GM19328 (cell line): ENCODE measurements around the gene IGF1R.

Experiments
- ATAC-seq: cut with Tn5 transposase; IDR thresholded peaks from one replicate; pipeline ENCODE4 v1.9.1; 2021; ENCODE audit warnings: mild to moderate bottlenecking, moderate library complexity; ENCODE audit not compliant: unreplicated experiment

The IGF1R gene

DNA sequence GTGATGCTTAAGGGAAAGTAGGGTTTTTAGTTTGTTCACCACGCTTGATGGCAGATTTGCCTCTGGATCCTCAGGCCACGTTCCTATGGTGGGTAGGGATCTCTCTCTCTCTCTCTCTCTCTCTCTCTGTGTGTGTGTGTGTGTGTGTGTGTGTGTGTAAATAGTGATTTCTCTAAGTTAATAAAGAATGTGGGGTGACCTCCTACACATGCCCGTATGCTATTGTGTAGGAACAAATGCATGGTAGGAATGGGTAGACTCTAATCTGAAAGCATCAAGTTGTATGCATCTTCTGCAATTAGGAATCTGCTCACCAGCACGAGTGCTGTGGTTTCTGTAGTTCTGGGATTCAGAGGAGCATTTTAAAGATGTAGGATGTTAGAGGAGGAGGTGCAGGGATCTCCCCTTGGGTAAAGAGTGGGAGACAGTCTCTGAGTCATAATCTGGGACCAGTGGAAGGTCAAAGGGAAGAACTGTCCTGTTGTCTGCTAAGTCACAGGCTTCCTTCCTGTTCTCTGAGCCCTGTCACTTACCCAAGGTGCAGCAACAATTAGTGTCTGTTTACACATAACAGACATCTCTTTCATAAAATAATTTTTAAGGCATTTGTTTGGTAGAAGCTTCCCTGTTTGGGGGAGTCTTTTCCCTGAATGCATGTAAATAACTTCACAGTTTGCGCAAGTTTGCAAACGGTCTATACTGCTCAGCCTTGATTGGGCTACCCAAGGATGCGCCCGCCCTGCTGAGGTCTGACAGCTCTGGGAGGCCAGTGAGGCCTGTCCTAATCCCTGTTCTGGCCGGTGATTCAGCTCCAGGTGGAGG is 139.8 kb downstream of the IGF1R start:
- ATAC-seq = no peak

DNA sequence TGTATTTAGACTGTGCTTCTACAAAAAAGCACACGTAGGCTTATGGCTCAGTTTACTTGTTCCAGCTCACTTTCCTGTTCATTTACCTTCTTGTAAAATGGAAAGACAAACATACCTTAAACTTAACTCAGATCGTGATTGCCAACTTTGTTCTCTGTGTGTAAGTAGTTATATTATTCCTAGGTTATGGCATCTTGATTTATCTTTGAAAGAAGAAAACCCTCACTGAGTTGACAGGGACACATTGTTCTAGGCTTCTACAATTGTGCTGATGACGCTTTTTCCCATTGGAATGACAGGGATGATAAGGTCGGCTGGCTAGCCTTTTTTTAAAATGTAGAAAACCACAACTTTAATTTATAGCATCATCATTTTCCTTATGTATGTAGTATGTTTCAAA is 140.7 kb downstream of the IGF1R start:
- no peak for ATAC-seq

DNA sequence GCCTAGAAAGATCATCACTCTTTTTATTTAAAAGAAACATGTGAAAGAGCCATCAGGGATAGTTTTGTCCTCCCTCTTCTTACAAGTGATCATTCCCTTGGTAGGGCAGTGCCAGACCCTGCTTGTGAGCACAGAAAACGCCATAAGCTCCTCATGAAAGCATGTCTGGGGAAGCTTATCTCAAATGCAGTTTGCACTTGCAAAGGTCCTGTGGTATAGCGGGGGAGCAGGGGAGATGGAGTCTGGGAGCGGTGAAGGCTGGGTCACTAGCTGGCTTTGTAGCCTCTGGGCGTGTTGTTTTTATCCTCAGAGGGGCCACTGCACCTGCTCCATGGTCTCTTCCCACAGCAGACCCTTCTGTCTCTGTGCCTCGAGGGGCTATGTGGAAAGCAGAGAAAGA is 141.9 kb downstream of the IGF1R start:
- ATAC-seq = no peak

DNA sequence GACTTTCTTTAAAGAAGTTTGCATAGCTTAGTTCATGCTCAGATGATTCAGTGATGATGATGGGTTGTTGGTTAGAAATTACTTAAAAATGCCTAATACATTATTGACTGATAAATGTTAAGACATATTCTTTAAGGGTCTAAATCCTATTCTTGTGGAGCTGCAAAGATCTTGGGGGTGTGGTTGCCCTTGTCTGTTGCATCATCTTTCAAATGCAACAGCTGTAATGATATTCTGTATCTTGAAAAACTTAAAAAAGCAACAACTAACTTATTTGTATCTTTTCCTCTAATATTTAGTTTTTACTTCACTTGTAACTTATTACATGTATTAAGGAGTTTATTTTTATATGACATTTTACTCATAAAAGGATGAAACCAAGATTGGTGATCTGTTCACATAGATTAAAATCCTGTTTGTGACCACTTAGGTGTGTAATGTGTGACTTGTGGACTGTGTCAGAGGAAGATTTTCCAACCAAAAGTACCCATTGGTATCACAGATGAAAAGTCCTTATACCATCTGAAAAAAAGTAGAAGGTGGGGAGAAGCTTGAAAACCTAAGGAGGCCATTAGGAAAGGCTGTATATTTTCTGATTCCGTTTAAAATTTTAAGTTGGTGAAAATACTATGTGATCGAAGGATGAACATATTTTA is 142.8 kb downstream of the IGF1R start:
- no peak for ATAC-seq

DNA sequence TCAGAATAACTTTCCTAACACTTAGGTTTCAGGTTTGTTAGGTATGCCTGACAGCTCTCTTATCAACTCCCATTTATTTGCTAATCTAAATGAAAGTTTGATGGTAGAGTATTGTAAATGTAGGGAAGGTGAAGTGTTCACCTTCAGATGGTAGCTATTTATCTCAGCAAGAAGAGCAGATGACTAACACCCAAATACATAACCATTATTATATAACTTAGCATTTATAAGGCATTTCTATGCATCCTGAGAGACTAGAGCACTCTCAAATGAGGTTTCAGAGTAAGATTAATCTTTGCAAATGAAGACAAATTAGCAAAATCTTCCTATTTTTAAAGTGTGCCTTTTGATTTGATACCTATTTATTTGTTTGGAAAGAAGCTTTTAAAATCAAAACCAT is 143.8 kb downstream of the IGF1R start:
- no peak for ATAC-seq

DNA sequence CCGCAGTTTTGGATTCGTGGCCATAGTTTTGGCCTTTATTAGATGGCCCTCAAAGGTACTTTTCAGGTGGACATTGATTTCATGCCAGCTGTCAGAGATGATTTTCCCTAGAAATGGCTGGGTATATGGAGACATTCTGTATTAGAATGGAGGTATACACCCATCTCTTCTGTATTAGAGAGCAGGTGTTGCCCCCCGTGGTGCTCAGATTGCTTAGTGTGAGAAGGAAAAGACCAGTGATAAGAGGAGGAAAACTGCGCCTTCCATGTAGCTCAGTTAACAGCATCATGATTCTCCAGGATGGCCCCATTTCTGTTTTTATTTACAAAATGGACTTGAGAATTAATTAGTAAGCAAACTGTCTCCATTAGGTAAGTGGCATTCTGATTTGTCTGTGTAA is 145.9 kb downstream of the IGF1R start:
- no peak for ATAC-seq

DNA sequence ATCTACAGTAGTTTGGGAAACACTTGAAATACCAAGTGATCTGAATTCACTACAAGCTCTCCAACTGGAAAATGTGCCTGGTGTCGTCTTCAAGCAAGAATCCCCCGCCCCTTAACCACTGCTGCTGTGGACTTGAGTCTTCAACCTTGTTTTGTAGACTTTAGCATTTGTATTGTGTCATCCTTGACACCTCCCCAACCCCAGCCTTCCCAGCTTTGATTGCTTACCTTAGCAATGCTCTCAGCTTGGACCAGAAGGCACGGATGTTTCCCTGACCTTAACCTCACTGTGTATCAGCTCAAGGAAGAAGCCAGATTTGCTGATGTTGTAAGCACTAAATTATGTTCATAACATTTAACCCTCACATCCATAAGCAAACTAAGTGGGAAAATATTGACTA is 146.4 kb downstream of the IGF1R start:
- no peak for ATAC-seq

DNA sequence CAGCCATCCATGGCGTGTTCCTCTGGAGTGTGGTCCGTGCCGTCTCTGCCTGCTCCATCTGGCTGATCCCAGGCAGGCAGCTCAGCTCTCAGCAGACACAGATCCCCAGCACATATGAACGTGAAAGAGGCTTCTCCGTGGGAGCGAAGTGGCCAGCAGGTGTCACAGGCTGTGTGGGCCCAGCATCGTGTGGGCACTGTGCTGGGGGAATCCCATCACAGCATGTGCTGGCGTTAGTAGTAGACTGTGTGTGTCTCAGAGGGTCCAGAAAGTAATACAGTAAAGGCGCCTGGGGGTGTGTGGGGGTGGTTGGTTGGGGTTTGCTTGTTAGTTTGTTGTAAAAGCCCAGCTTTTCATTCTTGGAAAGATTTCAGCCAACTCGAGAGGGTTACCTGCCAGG is 147.6 kb downstream of the IGF1R start:
- ATAC-seq = no peak

DNA sequence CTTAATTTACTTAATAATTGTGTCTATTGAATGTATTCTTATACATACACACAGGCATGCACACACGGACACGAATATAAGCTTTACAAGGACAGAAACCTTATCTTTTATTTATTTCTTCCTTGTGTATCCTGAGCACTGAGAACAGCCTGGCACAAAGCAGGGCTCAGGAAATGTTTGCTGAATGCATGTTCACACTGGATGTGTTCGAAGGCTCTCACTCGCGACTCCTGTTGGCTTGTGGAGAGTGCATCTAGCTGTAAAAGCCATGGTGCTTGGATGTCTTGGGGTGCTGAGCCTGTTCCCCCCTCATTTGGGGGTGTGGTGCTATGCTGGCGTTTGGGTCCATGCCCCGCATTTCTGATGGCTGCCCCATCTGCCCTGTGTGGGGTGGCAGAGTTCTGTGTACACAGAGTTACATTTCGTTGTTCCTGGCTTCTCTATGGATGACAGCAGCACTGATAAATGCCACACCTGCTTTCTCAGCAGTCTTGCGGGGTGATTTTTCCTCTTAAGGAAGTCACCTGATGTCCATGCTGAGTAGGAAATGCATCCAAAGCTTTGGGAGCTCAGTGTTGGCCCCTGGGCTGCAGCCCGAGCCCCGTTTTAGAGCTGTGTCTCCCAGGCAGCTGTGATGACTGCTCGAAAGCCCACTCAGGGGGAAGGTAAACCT is 148.5 kb downstream of the IGF1R start:
- no peak for ATAC-seq

DNA sequence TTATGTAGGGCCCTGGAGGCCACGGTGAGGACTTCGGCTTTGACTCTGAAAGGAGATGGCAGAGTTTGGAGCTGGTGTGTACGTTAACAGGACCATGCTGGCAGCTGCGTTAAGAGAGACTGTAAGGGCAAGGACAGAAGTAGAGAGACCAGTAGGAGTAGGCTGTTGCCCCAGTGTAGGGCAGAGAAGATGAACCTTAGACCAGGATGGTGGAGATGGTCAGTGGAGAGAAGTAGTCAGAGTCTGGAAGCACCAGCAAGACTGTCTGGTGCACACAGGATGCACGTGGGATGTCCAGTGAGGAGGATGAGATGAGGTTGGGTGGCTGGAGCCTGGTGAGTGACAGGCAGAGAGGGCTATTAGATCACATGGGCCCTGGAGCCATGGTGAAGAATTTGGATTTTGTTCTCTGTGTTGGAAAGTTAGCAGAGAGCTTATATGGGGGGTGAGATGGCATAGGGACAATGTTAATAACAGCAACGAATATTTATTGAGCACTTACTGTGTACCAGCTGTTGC is 150.1 kb downstream of the IGF1R start:
- no peak for ATAC-seq

DNA sequence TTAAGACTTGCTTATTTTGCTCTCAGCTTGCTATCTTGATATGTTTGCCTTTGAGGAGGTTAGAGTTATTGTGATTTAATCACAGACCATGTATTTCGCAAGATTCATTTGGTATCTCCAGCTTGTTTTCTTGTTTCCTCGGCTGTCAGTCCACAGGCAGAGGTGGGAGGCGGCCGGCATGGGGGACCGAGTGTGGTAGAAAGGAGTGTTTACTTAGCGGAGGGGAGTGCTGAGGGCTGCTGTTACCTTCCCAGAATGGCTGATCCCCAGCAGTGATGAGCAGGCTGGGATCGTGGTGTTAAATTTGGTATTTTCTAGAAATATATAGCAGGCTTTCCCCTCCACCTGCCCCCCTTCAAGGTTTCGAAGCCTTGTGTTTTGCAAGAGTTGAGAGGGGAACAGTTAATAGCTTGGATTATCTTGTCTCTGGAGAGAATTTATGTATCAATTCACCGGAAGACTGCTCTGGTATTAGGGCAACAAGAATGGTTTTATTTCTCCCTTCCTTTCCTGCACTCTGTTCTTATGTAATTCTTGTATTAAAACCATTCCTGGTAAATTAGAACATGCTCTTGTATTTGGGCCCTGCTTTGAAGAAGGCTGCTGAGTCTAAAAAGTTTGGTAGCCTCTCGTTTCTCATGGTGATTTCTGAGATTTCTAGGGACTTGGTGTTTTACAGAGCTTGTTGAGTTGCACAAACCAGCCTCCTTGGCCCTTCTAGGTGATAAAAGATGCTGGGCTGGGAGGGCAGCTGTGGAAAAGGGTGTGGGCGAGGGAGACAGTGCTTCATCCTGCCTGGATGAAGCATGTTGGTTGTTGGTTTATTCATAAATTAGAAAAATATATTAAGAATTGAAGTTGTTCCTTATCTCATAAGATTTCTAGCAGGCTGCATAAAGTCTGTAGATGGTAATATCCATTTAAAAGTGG is 151.4 kb downstream of the IGF1R start:
- ATAC-seq = no peak

DNA sequence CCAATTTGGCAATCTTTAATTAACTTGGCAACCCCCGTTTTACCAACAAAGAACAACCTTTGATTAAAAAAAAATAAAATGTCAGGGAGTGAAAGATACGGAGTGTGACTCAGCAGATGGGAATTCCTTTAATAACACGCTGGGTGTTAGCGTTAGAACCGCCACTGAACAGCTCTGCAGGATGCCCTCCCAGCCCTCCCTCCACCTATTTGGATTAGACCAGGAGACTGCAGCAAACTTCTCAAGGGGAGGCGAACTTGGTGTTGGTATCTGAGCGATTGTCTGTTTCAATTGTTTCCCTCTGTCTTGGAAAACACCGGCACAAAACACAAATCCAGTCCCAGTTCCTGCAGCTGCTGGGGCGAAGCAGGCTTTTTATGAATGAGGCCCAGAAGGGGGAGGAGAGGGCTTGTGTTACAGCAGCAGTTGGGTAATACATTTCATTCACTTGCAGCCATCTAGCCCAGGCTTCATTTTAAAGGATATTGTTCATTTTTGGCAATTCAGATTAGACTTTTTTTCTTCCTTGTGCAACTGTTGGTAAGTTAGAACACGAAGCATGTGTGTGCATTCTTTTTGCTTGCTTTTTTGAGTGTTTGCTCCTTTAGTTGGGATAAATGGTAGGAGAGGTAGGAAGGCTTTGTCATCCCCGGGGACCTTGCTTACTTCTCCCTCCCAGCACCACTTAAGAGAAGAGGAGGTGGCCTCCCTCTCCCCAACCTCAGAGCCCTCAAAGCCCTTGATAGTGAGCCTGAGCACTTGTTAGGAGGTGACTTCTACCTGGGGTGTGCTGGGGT is 152.3 kb downstream of the IGF1R start:
- ATAC-seq = no peak

DNA sequence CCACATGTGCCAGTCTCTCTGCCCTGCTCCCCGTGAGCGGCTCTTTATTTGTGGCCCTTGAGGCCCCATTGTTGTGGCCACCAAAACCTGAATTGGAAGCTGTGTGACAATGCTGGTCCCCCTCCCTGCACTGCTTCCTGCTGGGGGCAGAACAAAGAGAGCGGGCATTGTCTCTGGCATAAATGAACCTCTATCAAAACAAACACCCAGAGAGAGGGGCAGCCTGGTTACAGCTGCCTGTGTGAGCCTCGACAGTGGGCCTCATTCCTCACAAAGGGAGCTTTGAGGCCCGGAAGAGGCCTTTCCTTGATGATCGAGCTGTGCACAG is 152.9 kb downstream of the IGF1R start:
- no peak for ATAC-seq

DNA sequence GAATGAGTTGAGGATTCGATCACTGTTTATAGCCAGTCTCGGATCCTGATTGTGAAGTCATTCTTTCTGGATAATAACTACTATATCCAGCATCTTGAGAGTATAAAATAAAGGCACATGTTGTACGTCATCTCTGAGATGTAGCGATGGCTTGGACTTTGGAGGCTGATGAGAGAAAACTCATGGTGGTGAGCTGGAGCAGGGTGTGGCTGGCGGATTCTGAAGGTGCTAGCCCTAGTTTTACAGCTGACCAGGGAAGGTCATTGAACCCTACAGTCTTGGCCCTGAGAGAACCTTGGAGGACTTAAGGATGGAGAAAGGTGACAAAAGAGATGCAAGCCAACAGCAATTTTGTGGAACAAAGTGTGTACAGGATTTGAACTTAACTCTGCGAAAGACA is 153.8 kb downstream of the IGF1R start:
- ATAC-seq = no peak

DNA sequence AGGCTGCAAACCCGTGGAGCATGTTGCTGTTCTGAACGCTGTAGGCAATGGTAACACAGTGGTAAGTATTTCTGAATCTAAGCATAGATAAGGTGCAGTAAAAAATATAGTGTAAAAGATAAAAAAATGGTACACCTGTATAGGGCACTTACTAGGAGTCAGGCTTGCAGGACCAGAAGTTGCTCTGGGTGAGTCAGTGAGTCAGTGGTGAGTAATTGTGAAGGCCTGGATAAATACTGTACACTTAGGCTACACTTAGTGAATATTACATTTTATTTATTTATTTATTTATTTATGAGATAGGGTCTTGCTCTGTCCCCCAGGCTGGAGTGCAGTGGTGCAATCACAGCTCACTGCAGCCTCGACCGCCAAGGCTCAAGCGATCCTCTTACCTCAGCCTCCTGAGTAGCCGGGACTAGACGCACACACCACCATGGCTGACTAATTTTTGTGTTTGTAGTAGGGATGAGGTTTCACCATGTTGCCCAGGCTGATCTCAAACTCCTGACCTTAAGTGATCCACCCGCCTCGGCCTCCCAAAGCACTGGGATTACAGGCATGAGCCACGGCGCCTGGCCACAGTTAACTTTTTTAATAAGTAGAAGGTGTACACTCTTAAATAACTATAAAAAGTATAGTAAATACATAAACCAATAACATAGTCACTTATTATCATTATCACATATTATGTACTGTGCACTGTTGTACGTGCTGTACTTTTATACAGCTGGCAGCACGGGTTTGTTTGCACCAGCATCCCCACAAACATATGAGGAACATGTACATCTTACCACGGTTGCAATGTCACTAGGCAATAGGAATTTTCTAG is 155.1 kb downstream of the IGF1R start:
- no peak for ATAC-seq

DNA sequence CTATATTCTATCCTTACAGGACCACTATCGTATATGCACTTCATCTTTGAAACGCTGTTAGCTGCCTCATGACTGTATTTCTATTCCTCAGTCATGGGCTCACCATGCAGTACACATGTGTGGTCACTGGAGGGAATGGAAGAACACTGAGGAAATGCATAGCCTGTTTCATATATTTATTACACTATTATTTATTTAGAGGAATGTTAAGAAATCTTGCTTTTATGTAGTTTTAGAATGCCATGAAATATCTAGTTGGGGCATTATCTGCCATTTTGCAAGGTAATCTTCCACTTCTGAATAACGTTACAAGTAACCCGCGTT is 155.7 kb downstream of the IGF1R start:
- no peak for ATAC-seq

DNA sequence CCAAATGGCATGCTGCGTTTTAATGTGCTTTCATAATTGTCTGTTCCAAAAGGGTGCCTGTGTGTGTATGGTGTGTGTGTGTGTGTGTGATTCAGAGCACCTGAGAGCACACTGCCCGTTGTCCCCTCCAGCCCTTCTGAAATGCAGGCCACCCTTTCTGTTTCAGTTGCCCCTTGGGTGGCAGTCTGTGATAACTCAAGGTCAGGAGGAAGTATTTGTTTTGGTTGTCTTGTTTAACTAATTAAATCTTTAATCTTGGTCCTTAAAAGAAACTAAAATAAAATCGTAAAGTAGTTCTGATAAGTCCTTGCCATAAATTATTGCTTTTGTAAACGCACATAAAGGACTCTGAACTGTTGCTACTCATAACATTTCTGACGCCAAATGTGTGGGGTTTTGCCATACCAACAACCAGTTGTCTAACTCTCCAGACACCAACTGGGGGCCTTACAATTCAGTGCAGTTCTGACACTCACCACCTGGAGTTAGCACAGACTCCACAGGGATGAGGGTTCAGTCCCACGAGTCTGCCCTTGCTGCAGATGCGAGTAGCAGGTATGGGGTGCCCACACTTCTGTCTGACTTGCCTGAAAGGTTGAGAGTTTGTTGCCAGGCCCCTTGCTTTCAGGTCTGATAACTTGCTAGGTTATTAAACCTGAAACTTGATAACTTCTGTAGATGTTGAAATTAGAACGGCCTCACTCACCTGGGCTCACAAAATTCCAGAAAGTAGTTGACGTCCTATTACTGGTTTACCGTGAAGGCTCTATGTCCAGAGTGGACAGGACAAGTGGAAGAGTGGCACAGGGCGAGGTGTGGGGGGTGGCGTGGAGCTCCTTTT is 157.3 kb downstream of the IGF1R start:
- no peak for ATAC-seq

DNA sequence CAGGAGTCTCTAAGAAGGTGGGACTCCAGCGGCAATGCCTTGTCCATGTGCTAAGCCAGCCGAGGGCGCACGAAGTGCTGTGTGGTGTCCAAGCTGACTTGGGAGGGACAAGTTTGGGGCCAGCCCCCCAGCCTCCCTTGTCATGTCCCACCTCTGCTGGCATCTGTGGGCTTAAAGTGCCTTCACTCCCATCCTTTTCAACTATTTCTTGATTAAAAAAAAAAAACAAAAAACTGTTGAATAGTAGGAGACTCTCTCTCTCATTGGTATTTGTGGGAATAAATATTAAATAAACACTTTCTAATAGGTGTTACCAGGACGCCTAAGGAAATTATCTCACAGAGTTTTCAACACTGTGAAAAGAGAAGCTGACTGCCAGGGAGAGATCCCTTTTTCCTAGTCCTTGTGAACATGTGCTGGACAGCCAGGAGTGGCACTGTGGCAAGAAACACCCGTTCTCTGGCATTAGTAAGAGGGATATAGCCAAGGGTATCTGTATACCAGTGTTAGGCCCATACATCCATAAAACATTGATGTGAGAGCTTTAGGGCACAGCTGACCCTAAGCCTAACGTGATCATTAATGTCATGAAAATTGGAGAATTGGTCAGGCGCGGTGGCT is 158.0 kb downstream of the IGF1R start:
- ATAC-seq = no peak
